Measurements from ENCODE around the gene GNPTG. TPM values are rescaled to one million over a fixed set of nuclear protein-coding genes. Genes with fewer than 3 reads are reported as not detected.

Gene GNPTG
- total and polyA plus RNA-seq, 2 donors (not counting 3 experiments of a cell fraction or from before 2014, with no cell fraction given), result 51.6 to 109 TPM

DNA sequence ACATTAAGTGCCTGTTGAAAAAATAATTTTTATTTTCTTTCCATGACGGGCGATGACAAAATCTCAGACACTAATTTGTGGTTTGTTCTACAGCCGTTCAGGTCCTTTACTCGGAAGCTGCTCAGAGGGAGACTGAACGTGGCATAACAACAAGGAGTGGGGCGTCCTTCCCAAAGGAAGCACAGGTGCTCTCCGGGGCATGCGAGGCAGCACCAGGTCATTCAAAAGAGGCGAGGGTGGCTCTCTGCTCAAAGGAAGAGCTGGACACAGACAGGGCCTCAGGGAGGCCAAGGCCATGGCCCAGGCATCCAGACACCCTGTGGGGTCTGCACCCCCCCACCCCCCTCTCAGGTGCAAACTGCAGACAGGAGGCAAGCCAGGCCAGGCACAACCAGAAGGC, 46.6 kb downstream of the GNPTG start:
- Histone ChIP-seq H3K4me2 (ENCODE audit: insufficient read depth, low read length) (no peak overlapping the region), H3K9ac (replicated peaks; ENCODE audit: extremely low read depth, insufficient read depth, low read length) (no peak overlapping the region), H3K79me2 (ENCODE audit: control insufficient read depth, insufficient read depth, low read length) (no peaks in the 10 kb centered on the region), H3K27me3 (ENCODE audit: control insufficient read depth in 2 of 2, insufficient read depth in 2 of 2, low read length in 2 of 2) (no peaks in the 10 kb centered on the region), H4K20me1 (replicated peaks; ENCODE audit: control insufficient read depth, extremely low read depth, insufficient read depth, low read length) (no peaks in the 10 kb centered on the region), H3K9me3 (replicated peaks; ENCODE audit: control insufficient read depth, insufficient read depth, low read length) (no peaks in the 10 kb centered on the region), H3K4me3 (replicated peaks in 1 of 3; ENCODE audit: insufficient read depth in 1 of 3, low read depth in 1 of 3, low read length in 3 of 3) (no peak overlapping the region), H3K9me1 (replicated peaks; ENCODE audit: control insufficient read depth, extremely low read depth, insufficient read depth, low read length) (no peaks in the 10 kb centered on the region), H3K4me1 (ENCODE audit: control insufficient read depth, extremely low read depth, insufficient read depth, low read length) (no peaks in the 10 kb centered on the region), H3K36me3 (ENCODE audit: control insufficient read depth in 2 of 2, extremely low read depth in 1 of 2, insufficient read depth in 2 of 2, low read length in 2 of 2) (peaks cover 0 to 34% of the 10 kb centered on the region in 2 experiments), H2AFZ (ENCODE audit: low read depth, low read length) (no peak overlapping the region), H3K27ac (ENCODE audit: insufficient read depth, low read depth, low read length) (no peak overlapping the region)
- DNase-seq (ENCODE audit: low read depth, low spot score), result no peak
- TF ChIP-seq EZH2 (IDR thresholded peaks at IDR 0.05; ENCODE audit: borderline replicate concordance, low read depth, low read length, severe bottlenecking), result no peak
- no peak for TF ChIP-seq POLR2AphosphoS5 (IDR thresholded peaks at IDR 0.05; ENCODE audit: insufficient read depth, low read depth, low read length)
- TF ChIP-seq JUN (IDR thresholded peaks at IDR 0.05; ENCODE audit: borderline replicate concordance, insufficient read depth, insufficient read length, low read depth), result no peak
- no peak for TF ChIP-seq FOS (IDR thresholded peaks at IDR 0.05; ENCODE audit: borderline replicate concordance, insufficient read depth, low read length)
- dilution Hi-C loops (cut with MboI; ENCODE audit: extremely low pct_ligation_motif_present, low sequenced_read_pairs), result no loop called here
- no peak for FAIRE-seq
- ChIA-PET CTCF (no interaction called here), POLR2A (no interaction called here)
- intact Hi-C loops (cut with micrococcal nuclease), result no loop called here
- BruUV-seq (replicated peaks), result no TSS peak

DNA sequence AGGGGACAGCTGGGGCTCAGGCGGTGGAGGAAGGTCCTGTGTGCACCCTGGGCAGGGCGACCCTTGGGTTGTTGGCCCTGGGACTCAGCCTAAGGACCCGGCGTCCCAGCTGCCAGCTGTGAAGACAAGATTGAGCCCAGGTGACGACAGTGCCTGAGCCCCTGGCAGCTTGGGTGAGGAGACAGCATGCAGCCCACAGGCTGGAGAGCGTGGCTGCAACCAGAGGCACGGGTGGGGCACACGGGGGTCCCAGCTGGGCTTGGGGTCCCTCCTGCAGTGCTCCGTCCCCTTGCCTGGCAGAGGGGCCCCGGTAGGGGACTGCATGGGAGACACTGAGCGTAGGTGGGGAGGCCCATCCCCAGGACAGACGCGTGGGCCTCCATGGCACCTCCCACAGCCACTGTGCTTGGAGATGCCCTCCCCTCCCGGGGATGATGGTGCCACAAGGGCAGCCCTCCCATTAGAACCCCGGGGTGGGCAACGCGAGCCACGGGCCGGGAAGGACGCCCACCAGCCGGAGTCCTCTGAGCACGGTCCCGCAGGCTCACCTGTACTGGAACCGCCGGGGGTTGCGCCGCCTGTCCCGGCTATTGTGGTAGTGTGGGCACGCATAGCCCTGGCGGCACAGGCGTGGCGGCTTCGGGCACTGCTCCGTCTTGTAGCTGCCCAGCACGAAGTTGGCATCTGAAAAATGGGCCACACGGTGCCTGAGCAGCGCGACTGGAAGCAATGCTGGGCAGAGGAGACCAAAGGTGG, 47.3 kb downstream of the GNPTG start:
- Histone ChIP-seq H3K9me3 (replicated peaks; ENCODE audit: control insufficient read depth, insufficient read depth, low read length) (no peaks in the 10 kb centered on the region), H3K4me2 (ENCODE audit: insufficient read depth, low read length) (no peak overlapping the region), H2AFZ (ENCODE audit: low read depth, low read length) (no peak overlapping the region), H3K27me3 (ENCODE audit: control insufficient read depth in 2 of 2, insufficient read depth in 2 of 2, low read length in 2 of 2) (no peaks in the 10 kb centered on the region), H3K79me2 (ENCODE audit: control insufficient read depth, insufficient read depth, low read length) (no peaks in the 10 kb centered on the region), H3K4me1 (ENCODE audit: control insufficient read depth, extremely low read depth, insufficient read depth, low read length) (no peaks in the 10 kb centered on the region), H3K4me3 (replicated peaks in 1 of 3; ENCODE audit: insufficient read depth in 1 of 3, low read depth in 1 of 3, low read length in 3 of 3) (no peak overlapping the region), H3K9me1 (replicated peaks; ENCODE audit: control insufficient read depth, extremely low read depth, insufficient read depth, low read length) (no peaks in the 10 kb centered on the region), H3K36me3 (ENCODE audit: control insufficient read depth in 2 of 2, extremely low read depth in 1 of 2, insufficient read depth in 2 of 2, low read length in 2 of 2) (peaks cover 0 to 28% of the 10 kb centered on the region in 2 experiments), H4K20me1 (replicated peaks; ENCODE audit: control insufficient read depth, extremely low read depth, insufficient read depth, low read length) (no peaks in the 10 kb centered on the region), H3K27ac (ENCODE audit: insufficient read depth, low read depth, low read length) (no peak overlapping the region), H3K9ac (replicated peaks; ENCODE audit: extremely low read depth, insufficient read depth, low read length) (no peak overlapping the region)
- no peak for FAIRE-seq
- ChIA-PET CTCF (no interaction called here), POLR2A (no interaction called here)
- dilution Hi-C loops (cut with MboI; ENCODE audit: extremely low pct_ligation_motif_present, low sequenced_read_pairs) (no loop called here), intact Hi-C loops (cut with micrococcal nuclease) (no loop called here)
- DNase-seq (ENCODE audit: low read depth, low spot score), result no peak
- TF ChIP-seq POLR2A (IDR thresholded peaks at IDR 0.05; ENCODE audit: low read depth, low read length) (no peak), POLR2AphosphoS5 (IDR thresholded peaks at IDR 0.05; ENCODE audit: insufficient read depth, low read depth, low read length) (no peak), FOS (IDR thresholded peaks at IDR 0.05; ENCODE audit: borderline replicate concordance, insufficient read depth, low read length) (no peak), JUN (IDR thresholded peaks at IDR 0.05; ENCODE audit: borderline replicate concordance, insufficient read depth, insufficient read length, low read depth) (no peak), EZH2 (IDR thresholded peaks at IDR 0.05; ENCODE audit: borderline replicate concordance, low read depth, low read length, severe bottlenecking) (no peak), GATA2 (IDR thresholded peaks at IDR 0.05; ENCODE audit: insufficient read depth, insufficient read length, low read depth, low read length) (no peak), MYC (IDR thresholded peaks at IDR 0.05; ENCODE audit: low read depth, low read length) (no peak)
- TF ChIP-seq, protein P1, sequence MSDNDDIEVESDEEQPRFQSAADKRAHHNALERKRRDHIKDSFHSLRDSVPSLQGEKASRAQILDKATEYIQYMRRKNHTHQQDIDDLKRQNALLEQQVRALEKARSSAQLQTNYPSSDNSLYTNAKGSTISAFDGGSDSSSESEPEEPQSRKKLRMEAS (IDR thresholded peaks at IDR 0.05; ENCODE audit: insufficient read depth, insufficient read length), result no peak
- TF ChIP-seq, protein P2, sequence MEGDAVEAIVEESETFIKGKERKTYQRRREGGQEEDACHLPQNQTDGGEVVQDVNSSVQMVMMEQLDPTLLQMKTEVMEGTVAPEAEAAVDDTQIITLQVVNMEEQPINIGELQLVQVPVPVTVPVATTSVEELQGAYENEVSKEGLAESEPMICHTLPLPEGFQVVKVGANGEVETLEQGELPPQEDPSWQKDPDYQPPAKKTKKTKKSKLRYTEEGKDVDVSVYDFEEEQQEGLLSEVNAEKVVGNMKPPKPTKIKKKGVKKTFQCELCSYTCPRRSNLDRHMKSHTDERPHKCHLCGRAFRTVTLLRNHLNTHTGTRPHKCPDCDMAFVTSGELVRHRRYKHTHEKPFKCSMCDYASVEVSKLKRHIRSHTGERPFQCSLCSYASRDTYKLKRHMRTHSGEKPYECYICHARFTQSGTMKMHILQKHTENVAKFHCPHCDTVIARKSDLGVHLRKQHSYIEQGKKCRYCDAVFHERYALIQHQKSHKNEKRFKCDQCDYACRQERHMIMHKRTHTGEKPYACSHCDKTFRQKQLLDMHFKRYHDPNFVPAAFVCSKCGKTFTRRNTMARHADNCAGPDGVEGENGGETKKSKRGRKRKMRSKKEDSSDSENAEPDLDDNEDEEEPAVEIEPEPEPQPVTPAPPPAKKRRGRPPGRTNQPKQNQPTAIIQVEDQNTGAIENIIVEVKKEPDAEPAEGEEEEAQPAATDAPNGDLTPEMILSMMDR (IDR thresholded peaks at IDR 0.05; ENCODE audit: extremely low read depth in 1 of 2, insufficient read depth in 1 of 2, low read depth in 1 of 2, low read length in 2 of 2), result no peak
- no TSS peak for BruUV-seq (replicated peaks)
